PFSK-1 (cell line): ENCODE results near the gene KLF8.

Experiments
- POLR2AphosphoS5 ChIP-seq: IDR thresholded peaks from 2 replicates; pipeline ENCODE4 v1.6.1; 2012; ENCODE audit warnings: low read depth, mild to moderate bottlenecking, control low read depth, low read length, moderate library complexity
- SIN3A ChIP-seq: IDR thresholded peaks from 2 replicates; pipeline ENCODE4 v1.6.1; 2012; ENCODE audit warnings: mild to moderate bottlenecking, low read length, moderate library complexity, borderline replicate concordance; ENCODE audit not compliant: insufficient read depth
- TAF1 ChIP-seq: IDR thresholded peaks from 2 replicates; pipeline ENCODE4 v1.6.1; 2012; ENCODE audit warnings: low read length, control low read depth, borderline replicate concordance; ENCODE audit not compliant: insufficient read depth

- TF ChIP-seq POLR2AphosphoS5 (no peak), TAF1 (no peak), SIN3A (no peak)
These were observed 5.2 kb upstream of the KLF8 start for GRCh38 chrX:56226980-56227379.
